Measurements from ENCODE around the gene PLCB1.

PLCB1 gene

DNA sequence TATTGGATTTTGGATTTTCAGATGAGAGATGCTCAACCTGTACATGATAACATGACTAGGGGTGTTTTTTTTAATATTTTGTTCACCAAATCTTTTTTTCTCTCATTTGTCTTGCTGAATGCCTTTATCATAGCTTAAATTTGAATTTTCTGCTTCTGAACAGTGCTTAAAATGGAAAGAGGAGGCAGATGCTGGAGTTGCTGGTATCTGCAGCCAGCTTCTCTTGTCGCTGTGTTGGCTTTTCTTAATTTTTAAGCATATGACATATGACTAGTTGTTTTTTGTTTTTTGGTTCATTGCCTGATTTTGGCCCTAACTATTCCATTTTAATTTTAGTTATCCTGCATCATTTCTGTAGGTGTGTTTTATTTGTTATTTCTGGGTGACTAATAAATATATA, 196.1 kb downstream of the PLCB1 start:
- no peaks in the 10 kb centered on the region for H3F3A ChIP-seq (ENCODE audit: control insufficient read depth, insufficient read depth)
- H3K79me2 ChIP-seq (ENCODE audit: control insufficient read depth, low read length), result no peaks in the 10 kb centered on the region
- no peak overlapping the region for H3K4me3 ChIP-seq (ENCODE audit: low read length)
- no peaks in the 10 kb centered on the region for H3K36me3 ChIP-seq (ENCODE audit: control insufficient read depth, low read length)
- H4K20me1 ChIP-seq (ENCODE audit: control insufficient read depth, insufficient read depth, low read depth, low read length), result no peaks in the 10 kb centered on the region
- 0 out of 2 replicates have a peak, but pooled peaks cover 2% of the 10 kb centered on the region for H3K27me3 ChIP-seq (ENCODE audit: control insufficient read depth, low read length)
- H3K27ac ChIP-seq (ENCODE audit: low read depth, low read length), result no peak overlapping the region
- H3K9me2 ChIP-seq (replicated peaks; ENCODE audit: control insufficient read depth, low read length), result no peaks in the 10 kb centered on the region
- no peaks in the 10 kb centered on the region for H3K4me1 ChIP-seq (ENCODE audit: control insufficient read depth, low read length)
- no peak overlapping the region for H3K4me2 ChIP-seq (ENCODE audit: low read length)
- TF ChIP-seq CTCF (IDR thresholded peaks at IDR 0.05; ENCODE audit: low read depth, low read length, poor library complexity, severe bottlenecking) (no peak), EZH2phosphoT487 (IDR thresholded peaks at IDR 0.05; ENCODE audit: borderline replicate concordance, low read length) (no peak)
- no peaks in the 10 kb centered on the region for H3K9me3 ChIP-seq (ENCODE audit: control insufficient read depth, insufficient read depth, low read length)

DNA sequence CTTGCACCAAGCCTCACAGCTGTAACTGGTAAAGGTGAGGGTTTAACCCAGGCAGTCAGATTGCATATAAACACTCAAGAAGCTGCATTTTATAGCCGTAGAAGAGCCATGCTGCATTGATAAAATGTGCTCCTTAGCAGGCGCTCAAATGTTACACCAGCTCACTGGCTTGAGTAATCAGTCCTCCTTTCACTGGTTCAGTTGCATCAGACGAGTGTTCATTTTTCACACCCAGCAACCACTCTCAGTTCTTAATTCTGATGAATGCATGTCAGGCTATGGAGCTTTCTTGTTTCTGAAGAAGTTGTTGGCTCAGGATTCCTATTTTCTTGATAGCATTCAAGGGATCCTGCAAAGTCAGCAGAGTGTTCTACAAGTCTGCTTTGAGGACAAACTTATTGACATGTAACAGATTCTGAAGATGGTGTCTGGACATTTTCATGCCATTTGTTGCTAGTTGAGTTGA, 198.3 kb downstream of the PLCB1 start:
- H3K9me2 ChIP-seq (replicated peaks; ENCODE audit: control insufficient read depth, low read length), result no peaks in the 10 kb centered on the region
- no peaks in the 10 kb centered on the region for H3F3A ChIP-seq (ENCODE audit: control insufficient read depth, insufficient read depth)
- no peak overlapping the region for H3K27ac ChIP-seq (ENCODE audit: low read depth, low read length)
- H3K79me2 ChIP-seq (ENCODE audit: control insufficient read depth, low read length), result no peaks in the 10 kb centered on the region
- TF ChIP-seq EZH2phosphoT487 (IDR thresholded peaks at IDR 0.05; ENCODE audit: borderline replicate concordance, low read length), result no peak
- no peak for TF ChIP-seq CTCF (IDR thresholded peaks at IDR 0.05; ENCODE audit: low read depth, low read length, poor library complexity, severe bottlenecking)
- H3K4me3 ChIP-seq (ENCODE audit: low read length), result no peak overlapping the region
- 0 out of 2 replicates have a peak, but pooled peaks cover 2% of the 10 kb centered on the region for H3K27me3 ChIP-seq (ENCODE audit: control insufficient read depth, low read length)
- no peaks in the 10 kb centered on the region for H4K20me1 ChIP-seq (ENCODE audit: control insufficient read depth, insufficient read depth, low read depth, low read length)
- no peaks in the 10 kb centered on the region for H3K4me1 ChIP-seq (ENCODE audit: control insufficient read depth, low read length)
- H3K9me3 ChIP-seq (ENCODE audit: control insufficient read depth, insufficient read depth, low read length), result no peaks in the 10 kb centered on the region
- no peak overlapping the region for H3K4me2 ChIP-seq (ENCODE audit: low read length)
- H3K36me3 ChIP-seq (ENCODE audit: control insufficient read depth, low read length), result no peaks in the 10 kb centered on the region

DNA sequence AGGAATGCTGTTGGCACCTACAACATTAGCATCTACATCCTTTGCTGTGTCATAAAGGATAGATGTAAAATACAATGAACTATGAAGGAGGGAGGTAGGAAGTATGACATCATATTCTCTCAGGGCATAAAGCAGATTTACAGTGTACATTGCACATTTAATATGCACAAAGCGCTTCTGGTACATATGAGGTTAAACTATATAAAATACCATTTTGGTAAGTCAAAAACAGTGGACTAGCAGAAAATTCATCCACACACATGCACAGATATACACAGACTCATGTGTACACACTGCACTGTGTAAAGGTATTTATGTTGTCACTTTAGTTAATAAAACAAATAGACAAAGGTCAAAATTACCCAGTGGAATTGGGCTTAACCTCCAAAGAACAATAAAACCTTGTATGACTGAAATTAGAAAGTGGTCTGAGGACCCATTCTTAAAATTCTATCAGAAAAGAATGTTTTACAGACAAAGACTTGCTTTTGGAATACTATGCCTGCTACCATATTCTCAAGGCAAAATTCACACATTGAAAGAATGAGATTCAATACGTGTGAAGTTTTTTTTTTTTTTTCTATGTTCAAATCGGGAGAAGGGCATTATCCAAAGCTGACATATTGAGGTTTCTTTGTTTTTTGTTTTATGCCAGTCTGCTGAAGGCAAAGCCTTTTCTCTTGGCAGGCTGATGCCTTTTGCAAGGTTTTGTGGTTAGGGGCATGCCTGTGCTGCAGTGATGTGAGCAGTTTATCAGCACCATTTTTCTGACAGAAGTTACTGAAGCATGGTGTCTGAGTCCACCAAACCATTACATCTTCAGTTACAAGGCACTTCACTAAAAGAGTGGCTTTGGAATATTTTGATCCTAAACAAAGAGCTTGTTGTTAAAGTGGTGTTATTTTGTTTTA, 199.0 kb downstream of the PLCB1 start:
- Histone ChIP-seq H3K27me3 (ENCODE audit: control insufficient read depth, low read length) (no peaks in the 10 kb centered on the region), H3K4me3 (ENCODE audit: low read length) (no peak overlapping the region), H3K36me3 (ENCODE audit: control insufficient read depth, low read length) (no peaks in the 10 kb centered on the region), H3F3A (ENCODE audit: control insufficient read depth, insufficient read depth) (no peaks in the 10 kb centered on the region), H3K27ac (ENCODE audit: low read depth, low read length) (no peak overlapping the region), H3K79me2 (ENCODE audit: control insufficient read depth, low read length) (no peaks in the 10 kb centered on the region), H3K9me2 (replicated peaks; ENCODE audit: control insufficient read depth, low read length) (no peaks in the 10 kb centered on the region), H3K9me3 (ENCODE audit: control insufficient read depth, insufficient read depth, low read length) (no peaks in the 10 kb centered on the region), H3K4me1 (ENCODE audit: control insufficient read depth, low read length) (no peaks in the 10 kb centered on the region), H3K4me2 (ENCODE audit: low read length) (no peak overlapping the region), H4K20me1 (ENCODE audit: control insufficient read depth, insufficient read depth, low read depth, low read length) (no peaks in the 10 kb centered on the region)
- no peak for TF ChIP-seq EZH2phosphoT487 (IDR thresholded peaks at IDR 0.05; ENCODE audit: borderline replicate concordance, low read length)
- TF ChIP-seq CTCF (IDR thresholded peaks at IDR 0.05; ENCODE audit: low read depth, low read length, poor library complexity, severe bottlenecking), result no peak
